ENCODE data around the gene HMOX2. TPM values are rescaled to one million over a fixed set of nuclear protein-coding genes. Genes with fewer than 3 reads are reported as not detected.

The HMOX2 gene
- total RNA-seq, 6 donors from 2014 or later: 22.0 to 93.9 (median 53.8) TPM

DNA sequence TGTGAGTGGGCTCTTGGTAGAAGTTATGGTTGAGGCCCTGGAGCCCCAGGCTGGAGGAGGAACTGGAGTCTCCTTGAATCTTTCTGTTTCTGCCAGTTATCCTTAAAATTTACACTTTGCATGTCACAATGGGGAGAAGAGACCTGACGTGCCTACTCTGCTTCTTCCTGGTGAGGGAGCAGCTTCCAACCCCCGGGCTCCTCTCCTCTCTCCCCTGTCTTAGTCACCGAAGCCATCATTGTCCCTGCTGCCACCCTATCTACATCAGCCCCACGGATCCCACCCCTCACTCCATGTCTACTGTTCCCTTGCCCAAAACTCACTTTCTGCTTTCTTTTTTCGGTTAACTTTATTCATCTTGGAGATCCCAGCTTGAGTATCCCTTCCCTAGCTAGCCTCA is 32.9 kb upstream of the HMOX2 start:
- Histone ChIP-seq H3K4me1 (no peaks in the 10 kb centered on the region), H3K4me3 (no peak overlapping the region), H3K27ac (no peak overlapping the region), H3K27me3 (no peaks in the 10 kb centered on the region), H3K36me3 (peaks cover 54 to 100% (median 90%) of the 10 kb centered on the region in 4 donors), H3K9me3 (no peaks in the 10 kb centered on the region)
- WGBS, 2 donors: 70 to 87% methylated on average over 5 of the region's 5 CpGs
- TF ChIP-seq EP300 (IDR thresholded peaks at IDR 0.05) (no peak), POLR2A (IDR thresholded peaks at IDR 0.05) (no peak), POLR2AphosphoS5 (IDR thresholded peaks at IDR 0.05) (no peak)
- TF ChIP-seq, protein P1, sequence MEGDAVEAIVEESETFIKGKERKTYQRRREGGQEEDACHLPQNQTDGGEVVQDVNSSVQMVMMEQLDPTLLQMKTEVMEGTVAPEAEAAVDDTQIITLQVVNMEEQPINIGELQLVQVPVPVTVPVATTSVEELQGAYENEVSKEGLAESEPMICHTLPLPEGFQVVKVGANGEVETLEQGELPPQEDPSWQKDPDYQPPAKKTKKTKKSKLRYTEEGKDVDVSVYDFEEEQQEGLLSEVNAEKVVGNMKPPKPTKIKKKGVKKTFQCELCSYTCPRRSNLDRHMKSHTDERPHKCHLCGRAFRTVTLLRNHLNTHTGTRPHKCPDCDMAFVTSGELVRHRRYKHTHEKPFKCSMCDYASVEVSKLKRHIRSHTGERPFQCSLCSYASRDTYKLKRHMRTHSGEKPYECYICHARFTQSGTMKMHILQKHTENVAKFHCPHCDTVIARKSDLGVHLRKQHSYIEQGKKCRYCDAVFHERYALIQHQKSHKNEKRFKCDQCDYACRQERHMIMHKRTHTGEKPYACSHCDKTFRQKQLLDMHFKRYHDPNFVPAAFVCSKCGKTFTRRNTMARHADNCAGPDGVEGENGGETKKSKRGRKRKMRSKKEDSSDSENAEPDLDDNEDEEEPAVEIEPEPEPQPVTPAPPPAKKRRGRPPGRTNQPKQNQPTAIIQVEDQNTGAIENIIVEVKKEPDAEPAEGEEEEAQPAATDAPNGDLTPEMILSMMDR (IDR thresholded peaks at IDR 0.05): no peak
- DNase-seq: no peak
- ATAC-seq (ENCODE audit: low FRiP score in 2 of 2): no peak

DNA sequence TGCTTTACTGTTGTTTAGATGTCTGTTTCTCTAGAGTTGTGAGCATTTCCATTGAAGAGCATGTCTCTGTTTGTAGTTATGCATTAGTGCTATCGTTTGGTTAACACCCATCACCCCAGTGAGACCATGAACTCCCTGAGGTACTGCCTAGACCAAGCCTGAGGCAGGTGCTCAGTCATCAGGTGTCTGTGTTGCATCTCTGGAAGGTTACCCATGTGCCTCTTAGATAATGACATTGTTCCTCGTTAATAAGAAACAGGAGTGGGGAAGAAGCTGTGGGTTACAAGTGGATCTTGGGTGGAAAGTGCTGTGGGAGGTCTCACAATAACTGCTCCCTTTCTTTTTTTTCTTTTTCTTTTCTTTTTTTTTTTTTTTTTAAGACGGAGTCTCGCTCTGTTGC is 32.2 kb upstream of the HMOX2 start:
- TF ChIP-seq POLR2AphosphoS5 (IDR thresholded peaks at IDR 0.05) (no peak), EP300 (IDR thresholded peaks at IDR 0.05) (no peak), POLR2A (IDR thresholded peaks at IDR 0.05) (no peak)
- TF ChIP-seq, protein P1 (IDR thresholded peaks at IDR 0.05): no peak
- Histone ChIP-seq H3K4me3 (no peak overlapping the region), H3K4me1 (no peaks in the 10 kb centered on the region), H3K36me3 (peaks cover 59 to 100% (median 92%) of the 10 kb centered on the region in 4 donors), H3K27me3 (no peaks in the 10 kb centered on the region), H3K27ac (no peak overlapping the region), H3K9me3 (no peaks in the 10 kb centered on the region)
- WGBS, 2 donors: 91 to 95% methylated on average over 4 of the region's 4 CpGs
- ATAC-seq (ENCODE audit: low FRiP score in 2 of 2): no peak
- no peak for DNase-seq

DNA sequence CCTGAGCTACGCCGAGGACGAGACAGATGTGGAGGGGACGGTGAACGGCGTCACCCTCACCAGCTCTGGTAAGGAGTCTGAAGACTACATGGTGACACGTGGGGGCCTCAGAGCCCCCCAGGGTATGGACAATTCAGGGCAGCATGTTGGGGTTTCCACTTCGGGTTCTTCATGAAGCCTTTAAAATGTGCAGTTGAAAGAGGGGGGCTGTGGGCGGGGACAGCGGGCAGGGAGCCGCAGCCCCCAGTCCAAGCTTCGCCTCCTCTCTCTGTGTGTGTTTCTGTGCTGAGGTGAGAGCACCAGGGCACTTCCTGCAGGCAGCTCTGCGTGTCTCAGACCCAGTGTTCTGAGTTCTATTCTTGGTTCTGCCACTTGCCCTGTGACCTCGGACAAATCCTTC is 25.8 kb upstream of the HMOX2 start:
- TF ChIP-seq POLR2AphosphoS5 (IDR thresholded peaks at IDR 0.05) (no peak), EP300 (IDR thresholded peaks at IDR 0.05) (no peak), POLR2A (IDR thresholded peaks at IDR 0.05) (no peak)
- TF ChIP-seq, protein P1 (IDR thresholded peaks at IDR 0.05): no peak
- WGBS, 2 donors: 95 to 97% methylated on average over 14 of the region's 14 CpGs
- Histone ChIP-seq H3K4me3 (no peak overlapping the region), H3K4me1 (no peaks in the 10 kb centered on the region), H3K27ac (no peak overlapping the region), H3K27me3 (no peaks in the 10 kb centered on the region), H3K9me3 (no peaks in the 10 kb centered on the region), H3K36me3 (peaks cover 34 to 96% (median 78%) of the 10 kb centered on the region in 4 donors)
- ATAC-seq (ENCODE audit: low FRiP score in 2 of 2): no peak
- DNase-seq: peak in 1 of 2 donors; percentile 52

- Histone ChIP-seq H3K27ac (no peak overlapping the region), H3K27me3 (no peaks in the 10 kb centered on the region), H3K4me3 (no peak overlapping the region), H3K9me3 (no peaks in the 10 kb centered on the region), H3K36me3 (peaks cover 28 to 96% (median 78%) of the 10 kb centered on the region in 4 donors), H3K4me1 (no peaks in the 10 kb centered on the region)
- DNase-seq: no peak
- 93 to 99% methylated on average over 10 to 14 of the region's 14 CpGs for WGBS, 2 donors
- ATAC-seq (ENCODE audit: low FRiP score in 2 of 2): no peak
- no peak for TF ChIP-seq POLR2A (IDR thresholded peaks at IDR 0.05)
- TF ChIP-seq, protein P1 (IDR thresholded peaks at IDR 0.05): no peak
- no peak for TF ChIP-seq POLR2AphosphoS5 (IDR thresholded peaks at IDR 0.05)
- no peak for TF ChIP-seq EP300 (IDR thresholded peaks at IDR 0.05)
Observed at GRCh38 chr16:4450931-4451519, 25.2 kb upstream of the HMOX2 start.

GRCh38 chr16:4452674-4453073 is 23.5 kb upstream of the HMOX2 start:
- H3K27me3 ChIP-seq: no peaks in the 10 kb centered on the region
- no peak overlapping the region for H3K4me3 ChIP-seq
- DNase-seq (no peak), ATAC-seq (ENCODE audit: low FRiP score in 2 of 2) (no peak)
- H3K36me3 ChIP-seq: peaks cover 17 to 96% (median 71%) of the 10 kb centered on the region in 4 donors
- H3K4me1 ChIP-seq: no peaks in the 10 kb centered on the region
- no peak for TF ChIP-seq POLR2A (IDR thresholded peaks at IDR 0.05)
- TF ChIP-seq EP300 (IDR thresholded peaks at IDR 0.05): no peak
- no peak for TF ChIP-seq POLR2AphosphoS5 (IDR thresholded peaks at IDR 0.05)
- TF ChIP-seq, protein P1 (IDR thresholded peaks at IDR 0.05): no peak
- no peak overlapping the region for H3K27ac ChIP-seq
- WGBS, 2 donors: 96 to 97% methylated on average over 4 to 5 of the region's 5 CpGs
- no peaks in the 10 kb centered on the region for H3K9me3 ChIP-seq

All from upper lobe of left lung (tissue), 6 donors.